Fibroblast of villous mesenchyme (primary cell): ENCODE results near the gene RAB31. TPM values are rescaled to one million over a fixed set of nuclear protein-coding genes. Genes with fewer than 3 reads are reported as not detected.

ENCODE experiments used
- DNase-seq: peaks from one replicate; pipeline ENCODE4 v3.0.0-alpha.2; 2010; ENCODE audit warnings: low read depth
- H3K4me3 ChIP-seq: 2 replicates; pipeline ENCODE4 v1.5.1; 2011; ENCODE audit warnings: low read depth, mild to moderate bottlenecking, low read length
- total RNA-seq: library from RNA; depleted of rRNA; stranded (reverse); fragments of >200 nt; gene quantifications from 2 replicates; pipeline ENCODE4 v1.2.3, GENCODE V29; 2012
- TF ChIP-seq, protein P1 (sequence below): IDR thresholded peaks from 2 replicates; pipeline ENCODE4 v1.5.1; 2012; ENCODE audit warnings: low read depth, mild to moderate bottlenecking, low read length; ENCODE audit not compliant: insufficient read depth

RAB31 gene
- total RNA-seq, 1 donor = 34.5 TPM

DNA sequence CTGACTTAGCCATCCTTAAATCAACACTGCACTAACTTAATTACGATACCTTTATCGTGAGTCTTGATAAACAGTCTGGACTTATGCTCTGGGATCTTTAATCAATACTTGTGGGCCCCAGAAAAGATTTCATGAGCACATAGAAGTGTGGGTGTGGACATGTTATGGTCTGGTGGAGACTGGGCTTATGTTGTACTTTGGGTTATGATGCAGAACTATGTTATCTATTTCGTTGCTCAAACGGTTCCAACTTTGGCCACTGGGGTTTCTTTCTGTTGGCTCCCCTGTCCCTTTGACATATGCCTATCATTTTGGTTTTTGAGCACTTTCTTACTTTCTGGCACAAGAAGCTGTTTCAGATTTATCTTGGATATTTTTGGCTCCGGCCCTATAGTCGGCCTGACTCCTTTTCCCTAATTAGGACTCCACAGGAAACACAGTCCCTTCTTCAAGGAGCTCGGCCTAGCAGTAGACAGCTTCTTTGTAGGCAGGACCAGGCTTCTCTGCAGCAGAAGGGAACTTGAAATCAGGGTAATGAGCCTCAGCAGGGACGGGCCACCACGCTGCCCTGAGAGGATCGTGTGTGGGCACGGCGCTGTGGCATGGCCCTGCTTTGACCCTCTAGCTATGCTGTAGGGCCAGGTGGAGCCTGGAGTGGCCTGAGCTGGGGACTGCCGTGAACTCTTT lies 123.1 kb downstream of the RAB31 start:
- TF ChIP-seq, protein P1, sequence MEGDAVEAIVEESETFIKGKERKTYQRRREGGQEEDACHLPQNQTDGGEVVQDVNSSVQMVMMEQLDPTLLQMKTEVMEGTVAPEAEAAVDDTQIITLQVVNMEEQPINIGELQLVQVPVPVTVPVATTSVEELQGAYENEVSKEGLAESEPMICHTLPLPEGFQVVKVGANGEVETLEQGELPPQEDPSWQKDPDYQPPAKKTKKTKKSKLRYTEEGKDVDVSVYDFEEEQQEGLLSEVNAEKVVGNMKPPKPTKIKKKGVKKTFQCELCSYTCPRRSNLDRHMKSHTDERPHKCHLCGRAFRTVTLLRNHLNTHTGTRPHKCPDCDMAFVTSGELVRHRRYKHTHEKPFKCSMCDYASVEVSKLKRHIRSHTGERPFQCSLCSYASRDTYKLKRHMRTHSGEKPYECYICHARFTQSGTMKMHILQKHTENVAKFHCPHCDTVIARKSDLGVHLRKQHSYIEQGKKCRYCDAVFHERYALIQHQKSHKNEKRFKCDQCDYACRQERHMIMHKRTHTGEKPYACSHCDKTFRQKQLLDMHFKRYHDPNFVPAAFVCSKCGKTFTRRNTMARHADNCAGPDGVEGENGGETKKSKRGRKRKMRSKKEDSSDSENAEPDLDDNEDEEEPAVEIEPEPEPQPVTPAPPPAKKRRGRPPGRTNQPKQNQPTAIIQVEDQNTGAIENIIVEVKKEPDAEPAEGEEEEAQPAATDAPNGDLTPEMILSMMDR = peak; percentile 8
- DNase-seq = no peak
- H3K4me3 ChIP-seq = no peak overlapping the region

DNA sequence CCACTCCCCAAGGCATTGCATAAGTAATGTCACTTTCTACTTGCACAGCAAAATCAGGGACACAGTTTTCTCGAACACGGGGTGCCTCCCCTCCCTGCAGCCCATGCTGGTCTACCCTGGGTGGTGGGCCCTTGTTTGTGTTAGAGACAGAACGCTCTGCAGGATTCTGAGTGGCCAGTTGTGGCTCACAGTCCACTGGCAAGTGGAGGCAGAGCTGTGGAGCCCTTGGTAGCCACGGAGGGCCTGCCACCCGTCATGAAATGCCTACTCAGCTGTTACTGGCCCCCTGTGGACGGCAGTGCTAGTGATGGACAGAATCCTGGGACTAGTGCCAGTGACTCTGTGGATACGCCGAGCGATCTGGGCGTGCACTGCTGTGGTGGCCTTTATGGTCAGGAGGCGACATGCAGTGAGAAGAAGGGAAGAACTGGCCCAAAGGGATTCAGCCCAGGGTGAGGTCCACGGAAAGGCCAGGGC lies 123.7 kb downstream of the RAB31 start:
- TF ChIP-seq, protein P1 = no peak
- no peak for DNase-seq

DNA sequence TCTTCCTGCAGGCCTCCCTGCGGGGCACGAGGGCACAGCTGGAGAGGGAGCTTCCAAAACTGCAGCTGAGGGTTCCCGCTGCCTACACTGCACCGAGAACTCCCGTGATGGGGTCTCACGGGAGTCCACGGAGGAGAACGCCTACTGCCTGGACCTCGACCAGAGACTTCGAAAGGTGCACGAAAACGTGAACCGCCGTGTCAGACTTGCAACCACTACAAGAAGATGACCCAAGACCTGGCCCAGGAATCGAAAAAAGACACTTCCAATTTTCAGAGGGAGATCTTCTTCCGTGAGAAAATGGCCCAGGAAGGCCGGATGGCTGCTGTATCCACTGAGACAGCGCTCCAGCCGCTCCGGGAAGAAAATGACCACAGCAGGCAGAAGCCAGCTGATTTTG lies 124.8 kb downstream of the RAB31 start:
- DNase-seq = no peak
- TF ChIP-seq, protein P1 = no peak
- no peak overlapping the region for H3K4me3 ChIP-seq

More for the DNA sequence above, 123.7 kb downstream of the RAB31 start:
- H3K4me3 ChIP-seq = no peak overlapping the region

DNA sequence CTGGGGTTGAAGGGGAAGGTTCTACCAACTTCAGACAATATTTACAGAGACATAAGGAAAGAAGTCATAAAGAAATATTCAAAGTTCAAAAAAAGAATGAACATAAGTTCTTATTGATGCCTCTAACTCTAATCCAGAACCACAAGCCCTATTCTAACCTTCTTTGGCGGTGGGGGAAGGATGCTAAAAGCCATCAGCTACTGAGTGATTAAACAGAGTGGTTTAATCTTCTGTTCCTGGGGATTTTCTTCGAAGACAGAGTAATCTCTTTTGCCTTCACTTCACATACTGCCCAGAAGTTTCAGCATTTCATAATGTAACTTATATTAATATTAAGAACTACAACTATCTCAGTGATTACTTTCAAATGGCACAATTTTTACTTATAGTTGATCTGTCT lies 126.5 kb downstream of the RAB31 start:
- TF ChIP-seq, protein P1 = no peak
- no peak for DNase-seq
- H3K4me3 ChIP-seq = no peak overlapping the region

DNA sequence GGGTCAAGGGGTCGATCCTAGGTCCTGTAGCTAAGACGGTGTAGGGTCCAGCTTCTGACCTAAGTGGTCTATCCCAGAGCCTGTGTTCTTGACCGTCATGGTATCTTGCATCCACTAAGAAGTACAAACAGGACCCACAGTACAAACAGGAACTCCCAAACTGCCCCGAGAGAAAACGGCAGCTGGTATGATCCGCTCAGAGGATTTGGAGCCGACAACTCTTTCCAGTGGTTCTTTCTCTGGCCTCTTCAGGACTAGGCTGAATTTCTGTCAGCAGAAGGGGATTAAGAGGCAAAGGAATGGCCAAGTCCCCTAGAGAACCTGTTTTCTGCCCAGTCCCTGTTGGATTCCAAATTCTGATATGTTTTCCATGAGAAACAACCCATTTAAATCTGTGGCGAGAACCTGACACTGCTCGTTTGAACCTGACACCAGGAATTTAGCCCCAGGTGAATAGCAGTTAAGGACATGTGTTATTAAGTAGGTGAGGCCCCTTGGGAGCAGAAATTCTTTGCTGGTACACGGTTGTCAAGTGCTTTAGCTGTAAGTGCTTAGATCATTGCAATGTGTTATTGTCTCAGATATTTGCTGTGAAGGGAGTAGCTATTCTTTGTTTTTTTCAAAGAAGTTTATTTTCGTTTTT lies 127.1 kb downstream of the RAB31 start:
- DNase-seq = no peak
- H3K4me3 ChIP-seq = no peak overlapping the region
- TF ChIP-seq, protein P1 = no peak

DNA sequence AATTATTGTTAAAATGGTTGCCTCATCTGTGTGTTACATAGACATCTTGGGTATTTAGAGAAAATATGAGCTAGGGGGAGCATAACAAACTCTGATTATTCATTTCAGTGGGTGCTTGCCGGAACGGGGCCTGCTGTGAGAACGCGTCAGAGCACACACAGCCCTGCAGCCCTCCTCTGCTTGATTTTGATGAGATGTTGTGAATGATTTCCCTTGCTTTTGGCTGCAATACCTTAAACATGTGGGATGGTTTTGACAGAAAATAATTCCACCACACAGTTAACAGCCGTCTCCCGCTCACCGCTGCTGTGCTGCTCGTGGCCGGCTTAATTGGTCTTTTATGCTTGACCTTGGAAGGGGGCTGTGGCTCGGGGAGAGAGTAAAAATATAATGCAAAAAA lies 127.7 kb downstream of the RAB31 start:
- no peak overlapping the region for H3K4me3 ChIP-seq
- DNase-seq = peak; percentile 73
- TF ChIP-seq, protein P1 = no peak
